ENCODE results near the gene SECISBP2.

SECISBP2 gene

DNA sequence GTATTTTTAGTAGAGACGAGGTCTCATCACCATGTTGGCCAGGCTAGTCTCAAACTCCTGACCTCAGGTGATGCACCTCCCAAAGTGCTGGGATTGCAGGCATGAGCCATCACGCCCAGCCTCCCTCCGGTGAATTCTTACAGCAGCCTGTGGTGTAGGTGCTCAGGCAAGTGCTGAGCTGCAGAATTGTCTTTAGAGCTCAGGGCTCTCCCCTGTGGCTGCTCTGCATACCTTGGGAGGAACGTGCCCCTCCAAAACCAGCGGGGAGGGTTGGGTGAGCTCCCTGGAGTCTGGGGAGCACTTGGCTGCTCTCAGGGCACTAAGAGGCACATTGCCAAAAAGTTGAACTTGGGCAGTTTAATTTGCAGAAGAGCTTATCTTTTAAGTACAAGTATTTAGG, 29.4 kb downstream of the SECISBP2 start:
- no peak for DNase-seq (ENCODE audit: low read depth)

DNA sequence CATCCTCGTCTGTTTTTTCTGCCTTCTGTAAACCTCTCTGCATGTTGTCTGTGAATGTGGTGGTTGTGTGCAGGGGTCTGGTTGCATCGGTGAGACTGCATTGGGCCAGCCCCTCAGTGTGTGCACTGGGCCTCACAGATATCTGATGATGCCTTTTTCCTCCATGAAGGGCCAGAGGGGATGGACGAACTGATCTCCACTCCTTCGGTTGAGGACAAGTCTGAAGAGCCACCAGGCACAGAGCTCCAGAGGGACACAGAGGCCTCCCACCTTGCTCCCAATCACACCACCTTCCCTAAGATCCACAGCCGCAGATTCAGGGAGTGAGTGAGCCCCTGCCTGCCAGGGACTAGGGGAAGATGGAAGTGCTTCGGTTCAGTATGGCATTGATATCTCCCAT, 31.3 kb downstream of the SECISBP2 start:
- DNase-seq (ENCODE audit: low read depth) = no peak

DNA sequence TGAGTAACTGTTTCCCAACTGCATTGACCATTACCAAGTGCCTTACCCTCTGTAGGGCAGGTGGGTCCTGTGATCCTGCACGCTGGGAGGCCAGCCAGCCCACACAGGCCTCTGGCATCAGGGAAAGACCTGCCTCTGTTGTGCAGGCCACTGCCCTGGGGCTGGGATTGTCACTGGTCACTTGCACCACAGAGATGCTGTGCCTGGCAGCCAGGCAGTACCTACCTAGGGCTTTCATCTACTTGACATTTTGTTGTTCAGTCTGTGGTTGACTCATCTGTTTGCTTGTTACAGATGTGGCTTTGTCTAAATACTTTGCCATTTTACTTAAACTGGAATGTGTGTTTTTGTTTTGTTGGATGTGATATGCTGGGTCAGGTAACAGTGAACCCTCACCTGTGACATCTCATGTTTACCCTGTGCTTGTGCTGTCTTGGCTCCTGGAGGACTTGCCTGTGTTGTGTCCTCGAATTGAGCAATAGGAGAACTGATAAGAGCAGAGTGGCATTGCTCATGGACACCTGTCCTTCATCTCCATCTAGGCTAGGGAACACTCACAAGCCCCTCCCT, 32.8 kb downstream of the SECISBP2 start:
- no peak for DNase-seq (ENCODE audit: low read depth)

DNA sequence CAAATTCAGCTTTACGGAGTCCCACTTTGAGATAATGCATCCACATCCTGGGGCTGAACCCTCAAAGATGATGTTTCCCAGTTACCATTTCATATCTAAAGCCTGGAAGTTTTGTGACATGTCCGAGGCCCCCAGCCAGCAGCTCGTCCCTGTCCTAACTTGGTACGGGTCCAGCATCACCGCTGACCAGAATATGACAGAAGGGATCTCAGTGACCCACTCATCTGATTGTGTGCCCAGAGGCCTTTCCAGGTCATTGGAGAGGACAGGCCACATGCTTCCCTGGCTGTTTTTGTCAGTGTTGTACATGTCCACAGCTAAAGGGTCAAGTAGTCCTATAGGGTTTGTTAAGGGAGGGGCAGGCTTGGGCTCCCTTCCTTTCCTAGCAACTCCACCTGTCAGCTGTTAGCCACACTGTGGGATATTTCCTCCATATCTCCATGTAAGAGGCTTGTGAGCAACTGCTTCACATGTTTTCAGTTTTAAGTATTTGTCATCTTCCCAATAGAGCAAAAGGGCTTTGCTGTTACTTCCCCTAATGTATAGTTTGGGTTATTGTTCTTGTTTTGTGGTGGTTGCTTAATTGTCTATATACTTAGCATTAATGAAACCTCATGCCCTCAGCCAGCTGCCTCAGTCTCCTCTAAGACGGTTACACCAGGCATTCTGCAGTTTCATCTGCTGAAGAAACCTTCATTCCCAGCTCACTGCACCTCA, 33.4 kb downstream of the SECISBP2 start:
- no peak for DNase-seq (ENCODE audit: low read depth)

DNA sequence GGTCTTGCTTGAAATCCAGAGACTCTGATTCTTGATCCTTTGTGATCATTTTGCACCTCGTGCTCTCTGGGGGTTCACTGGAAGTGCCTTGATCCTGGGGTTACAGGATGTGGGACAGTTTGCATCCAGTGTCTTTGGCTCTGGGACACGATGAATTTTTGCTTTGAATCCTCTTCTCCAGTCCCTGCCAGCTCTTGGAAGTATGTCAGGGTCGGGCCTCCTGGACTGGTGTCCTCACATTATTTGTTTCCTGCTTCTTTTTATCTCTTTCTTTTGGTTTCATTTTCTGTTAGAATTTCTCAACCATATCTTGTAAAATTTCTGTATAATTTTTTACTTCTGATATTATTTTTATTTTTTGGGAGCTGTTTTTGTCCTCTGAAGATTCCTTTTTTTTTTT, 34.2 kb downstream of the SECISBP2 start:
- no peak for DNase-seq (ENCODE audit: low read depth)

DNA sequence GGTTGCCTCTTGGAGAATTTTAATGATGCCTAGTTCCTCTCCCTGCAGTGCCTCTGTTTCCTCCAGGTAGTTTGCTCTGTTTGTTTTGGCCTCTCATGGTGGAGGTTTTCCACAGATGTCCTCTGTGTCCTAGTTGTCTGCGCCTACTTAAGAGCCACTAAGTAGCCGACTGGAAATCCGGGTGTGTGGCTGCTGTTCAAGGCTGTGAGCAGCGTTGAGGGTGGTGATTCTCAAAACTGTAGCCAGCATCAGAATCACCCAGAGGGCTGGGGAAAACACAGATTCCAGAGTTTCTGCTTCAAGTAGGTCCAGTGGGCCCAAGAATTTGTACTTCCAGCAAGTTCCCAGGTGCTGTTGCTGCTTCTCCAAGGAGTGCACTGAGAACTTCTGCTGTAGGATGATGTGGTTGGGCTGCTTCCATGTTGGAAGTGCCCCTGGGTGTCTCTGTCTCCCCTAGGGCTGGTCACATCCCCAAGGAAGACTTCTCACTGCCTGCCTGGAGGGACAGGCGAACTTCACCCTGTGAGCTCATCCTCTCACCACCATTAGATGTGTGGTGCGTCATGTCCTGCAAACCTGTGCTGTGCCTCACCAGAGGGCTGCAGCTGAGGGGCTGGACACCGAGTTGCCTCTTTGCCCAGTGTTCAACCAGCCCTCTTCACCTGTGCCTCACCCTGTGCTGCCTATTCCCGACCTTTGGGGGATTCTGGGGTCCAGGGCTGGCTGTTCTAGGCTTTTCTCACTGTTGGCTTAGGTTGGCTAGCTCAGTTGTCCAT, 34.8 kb downstream of the SECISBP2 start:
- DNase-seq (ENCODE audit: low read depth) = no peak

DNA sequence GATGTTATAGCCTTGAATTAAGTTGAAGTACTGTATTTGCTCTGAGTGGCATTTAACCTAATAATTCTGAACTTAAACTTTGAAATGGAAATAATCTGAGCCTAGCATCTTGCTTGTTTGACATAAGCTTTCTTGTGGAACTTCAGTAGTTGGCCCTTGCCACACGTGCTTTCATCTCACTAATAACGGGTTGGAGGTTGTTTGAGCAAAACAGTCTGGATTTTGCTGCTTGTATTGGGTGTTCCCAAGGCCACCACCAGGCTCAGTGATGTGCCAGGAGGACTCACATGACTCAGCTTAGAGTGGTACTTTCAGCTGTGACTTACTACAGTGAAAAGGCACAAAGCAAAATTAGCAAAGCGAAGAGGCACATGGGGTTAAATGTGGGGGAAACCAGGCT, 35.7 kb downstream of the SECISBP2 start:
- DNase-seq (ENCODE audit: low read depth) = no peak

DNA sequence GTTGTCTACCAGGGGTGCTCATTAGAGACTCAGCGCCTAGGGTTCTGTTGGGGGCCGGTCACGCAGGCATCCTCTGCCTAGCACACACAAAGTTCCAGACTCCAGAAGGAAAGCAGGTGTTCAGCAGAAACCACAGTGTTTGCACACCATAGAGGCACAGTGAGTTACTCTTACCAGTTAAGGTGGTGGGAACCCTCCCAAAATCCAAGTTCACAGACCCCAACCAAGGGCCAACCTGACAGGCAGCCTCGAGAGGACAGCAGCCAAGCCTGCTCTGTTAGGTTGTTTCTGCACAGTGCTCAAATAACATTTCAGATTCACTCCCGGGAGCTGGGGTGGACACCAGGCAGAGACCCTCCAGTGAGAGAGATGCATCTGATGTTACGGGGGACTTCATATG, 36.2 kb downstream of the SECISBP2 start:
- DNase-seq (ENCODE audit: low read depth) = no peak

DNA sequence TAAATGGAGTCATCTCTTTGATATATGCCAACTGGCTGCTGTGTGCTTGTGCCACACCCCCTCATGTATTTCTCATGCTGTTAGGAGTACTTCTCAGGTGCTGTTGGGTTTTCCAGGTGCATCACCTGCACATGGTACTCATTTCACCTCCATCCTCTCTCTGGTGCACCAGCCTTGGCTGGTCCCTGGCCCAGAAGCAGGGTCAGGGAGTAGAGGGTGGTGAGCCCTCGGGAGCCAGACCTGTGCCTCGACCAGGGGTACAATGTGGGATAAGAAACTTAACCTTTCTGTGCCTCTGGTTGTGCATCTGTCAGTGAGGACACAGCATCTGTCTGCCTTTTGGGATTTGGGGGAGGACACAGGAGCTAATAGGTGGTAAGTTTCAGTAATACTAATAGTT, 38.5 kb downstream of the SECISBP2 start:
- no peak for DNase-seq (ENCODE audit: low read depth)

DNA sequence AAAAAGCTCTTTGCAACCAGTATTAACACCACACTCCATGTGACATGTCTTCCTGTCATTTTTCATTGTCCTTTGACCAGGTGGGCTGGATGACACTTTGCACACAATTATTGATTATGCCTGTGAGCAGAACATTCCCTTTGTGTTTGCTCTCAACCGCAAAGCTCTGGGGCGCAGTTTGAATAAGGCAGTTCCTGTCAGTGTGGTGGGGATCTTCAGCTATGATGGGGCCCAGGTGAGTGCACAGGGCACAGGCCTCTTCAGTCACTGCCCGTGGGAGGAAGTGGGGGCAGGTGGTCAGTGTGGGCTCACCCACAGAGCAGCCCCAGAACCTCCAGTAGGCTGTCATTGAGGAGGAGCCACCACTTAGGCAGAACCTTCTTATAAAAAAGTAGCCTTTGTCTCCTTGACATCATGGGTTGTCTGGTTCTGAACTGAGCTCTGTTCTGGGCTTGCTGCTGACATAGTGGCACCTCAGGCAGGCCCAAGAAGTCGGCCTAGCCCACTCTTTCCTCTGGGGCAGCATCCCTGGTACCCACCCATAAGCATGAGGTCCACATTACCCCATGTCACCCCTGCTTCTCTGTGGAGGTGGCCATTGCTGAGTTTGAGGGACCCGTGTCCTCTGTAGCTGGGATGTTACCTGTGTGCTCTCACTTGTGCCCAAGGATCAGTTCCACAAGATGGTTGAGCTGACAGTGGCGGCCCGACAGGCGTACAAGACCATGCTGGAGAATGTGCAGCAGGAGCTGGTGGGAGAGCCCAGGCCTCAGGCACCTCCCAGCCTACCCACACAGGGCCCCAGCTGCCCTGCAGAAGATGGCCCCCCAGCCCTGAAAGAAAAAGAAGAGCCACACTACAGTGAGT, 39.3 kb downstream of the SECISBP2 start:
- DNase-seq (ENCODE audit: low read depth) = no peak

DNA sequence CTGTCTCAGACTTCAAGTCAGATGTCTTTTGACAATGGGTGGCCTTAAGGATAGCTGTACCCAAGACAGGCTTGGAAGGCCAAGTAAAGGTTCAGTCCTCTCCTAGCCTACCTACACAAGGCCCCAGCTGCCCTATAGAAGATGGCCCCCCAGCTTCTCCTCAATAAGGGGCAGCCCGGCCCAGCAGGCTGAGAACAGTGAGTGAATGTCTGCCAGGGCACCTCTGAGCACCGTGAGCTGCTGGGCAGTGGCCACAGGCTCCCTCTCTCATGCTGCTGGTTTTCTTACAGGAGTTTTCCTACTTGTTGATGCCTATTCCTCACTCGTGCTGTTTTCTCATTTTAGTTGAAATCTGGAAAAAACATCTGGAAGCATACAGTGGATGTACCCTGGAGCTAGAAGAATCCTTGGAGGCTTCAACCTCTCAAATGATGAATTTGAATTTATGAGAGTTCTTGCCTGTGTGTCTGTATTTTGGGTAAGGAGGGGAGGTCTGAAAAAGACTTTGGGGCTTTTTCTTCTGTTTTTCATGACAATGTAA, 40.1 kb downstream of the SECISBP2 start:
- DNase-seq (ENCODE audit: low read depth) = no peak

DNA sequence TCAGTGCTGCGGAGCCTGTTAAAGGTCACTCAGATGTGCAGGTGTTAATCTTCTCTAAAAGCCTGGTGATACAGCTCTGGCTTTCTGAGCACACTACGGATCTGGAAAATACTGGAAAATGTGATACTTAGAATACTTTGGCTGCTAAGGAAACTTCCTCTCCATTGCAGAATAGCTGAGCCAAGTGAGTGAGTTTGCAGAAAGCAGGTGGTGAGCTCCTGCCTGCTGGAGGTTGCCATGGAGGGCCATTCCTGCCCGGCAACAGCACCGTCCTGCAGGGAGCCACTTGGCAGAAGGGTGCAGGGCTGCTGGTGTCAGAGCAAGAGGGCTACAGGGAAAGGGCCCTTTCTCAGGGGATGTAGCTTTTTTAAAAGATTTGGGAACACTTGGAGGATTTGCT, 40.7 kb downstream of the SECISBP2 start:
- no peak for DNase-seq (ENCODE audit: low read depth)

DNA sequence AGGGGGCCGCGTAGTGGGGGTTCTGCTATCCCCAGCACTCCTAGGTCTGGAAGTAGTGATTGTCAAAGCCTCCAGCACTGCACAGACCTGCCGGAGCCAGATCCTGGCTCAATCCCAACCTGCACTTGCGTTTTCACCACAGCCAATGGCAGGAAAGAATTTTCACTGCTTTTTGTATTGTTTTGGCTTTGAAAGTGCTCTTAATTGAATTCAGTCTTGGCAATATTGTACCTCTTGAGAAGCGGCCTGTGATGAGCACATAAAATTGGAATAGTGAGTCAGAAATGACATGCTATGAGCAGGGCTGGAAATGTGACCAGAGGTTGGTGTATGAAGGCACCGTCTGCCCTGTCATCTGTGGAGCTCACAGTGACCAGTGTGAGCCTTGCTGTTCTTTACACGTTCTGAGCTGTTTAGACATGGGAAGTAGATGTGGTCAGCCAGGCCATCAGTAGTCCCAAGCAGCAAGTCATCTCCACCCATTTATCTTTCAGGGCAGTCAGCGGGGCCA, 41.5 kb downstream of the SECISBP2 start:
- DNase-seq (ENCODE audit: low read depth) = no peak

DNA sequence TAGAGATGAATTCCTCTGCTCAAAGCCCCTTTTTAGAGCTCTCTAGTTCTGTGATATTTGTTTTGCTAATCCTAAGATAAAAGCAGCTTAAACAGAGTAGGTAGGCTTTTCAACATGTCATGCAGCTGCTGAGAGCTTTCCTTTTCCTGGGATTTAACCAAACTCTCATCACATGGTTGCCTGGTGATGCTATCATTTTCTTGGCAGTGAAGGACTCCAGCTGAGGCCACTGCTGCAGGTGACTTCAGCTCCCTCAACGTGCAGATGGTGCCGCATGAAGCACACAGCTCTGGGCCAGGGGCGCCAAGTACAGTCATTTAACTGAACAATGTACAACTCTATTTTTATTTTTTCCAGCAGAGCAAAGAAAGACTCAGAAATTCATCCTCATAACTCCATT, 42.2 kb downstream of the SECISBP2 start:
- no peak for DNase-seq (ENCODE audit: low read depth)

DNA sequence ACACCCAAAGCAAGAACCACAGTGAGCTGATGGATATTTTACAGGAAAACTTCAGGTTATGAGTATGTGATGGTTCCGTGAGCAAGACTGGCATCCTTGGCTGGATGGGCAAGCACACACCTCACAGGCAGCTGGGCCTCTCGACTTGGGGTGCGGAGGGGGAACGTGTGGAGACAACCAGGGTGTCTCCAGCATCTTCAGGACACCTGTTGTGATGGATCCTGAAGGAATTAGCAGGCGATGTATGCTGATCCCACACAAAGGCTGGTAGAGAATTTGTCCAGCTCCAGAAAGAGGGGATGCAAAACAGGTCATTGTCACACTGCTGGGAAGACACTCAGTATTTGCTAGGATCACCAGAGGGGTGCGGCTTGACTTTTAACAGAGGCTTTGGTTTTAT, 42.7 kb downstream of the SECISBP2 start:
- no peak for DNase-seq (ENCODE audit: low read depth)

DNA sequence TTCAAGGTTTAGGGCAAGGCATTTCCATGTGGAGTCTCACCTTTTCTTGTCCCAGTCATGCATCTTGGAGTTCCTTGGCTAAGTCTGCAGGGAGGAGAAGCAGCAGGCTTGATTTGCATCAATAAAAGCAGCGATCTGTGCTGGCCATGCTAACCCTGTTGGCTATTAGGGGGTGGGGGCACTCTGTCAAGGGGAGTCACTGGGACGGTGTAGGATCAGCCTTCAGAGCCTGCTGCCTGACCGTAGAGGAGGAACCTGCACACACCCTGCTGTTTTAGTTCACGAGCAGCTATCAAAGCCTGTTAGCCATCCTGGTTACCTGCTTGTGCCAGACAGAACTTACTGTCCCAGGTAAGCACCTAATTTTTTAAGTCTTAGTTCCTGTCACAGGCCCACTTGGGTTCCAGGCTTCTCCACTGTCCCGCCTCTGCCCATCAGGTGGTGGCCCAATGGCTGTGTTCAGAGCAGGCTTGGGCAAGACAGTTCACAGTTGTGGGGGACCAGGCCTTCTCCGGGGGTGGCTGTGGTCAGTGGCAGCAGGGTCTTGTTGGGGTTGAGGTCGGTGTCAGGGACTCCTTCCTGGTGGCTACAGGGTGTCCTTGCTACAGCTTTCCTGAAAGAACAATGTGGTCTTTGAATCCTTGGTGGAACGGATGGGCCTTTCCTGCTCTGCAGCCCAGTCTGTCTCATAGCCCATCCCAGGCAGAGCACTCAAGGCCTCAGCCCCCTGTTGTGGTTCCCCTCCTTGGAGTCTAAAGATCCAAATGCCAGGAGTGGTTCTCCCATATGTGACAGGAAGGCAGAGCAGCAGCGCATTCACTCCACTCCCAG, 43.7 kb downstream of the SECISBP2 start:
- no peak for DNase-seq (ENCODE audit: low read depth)

DNA sequence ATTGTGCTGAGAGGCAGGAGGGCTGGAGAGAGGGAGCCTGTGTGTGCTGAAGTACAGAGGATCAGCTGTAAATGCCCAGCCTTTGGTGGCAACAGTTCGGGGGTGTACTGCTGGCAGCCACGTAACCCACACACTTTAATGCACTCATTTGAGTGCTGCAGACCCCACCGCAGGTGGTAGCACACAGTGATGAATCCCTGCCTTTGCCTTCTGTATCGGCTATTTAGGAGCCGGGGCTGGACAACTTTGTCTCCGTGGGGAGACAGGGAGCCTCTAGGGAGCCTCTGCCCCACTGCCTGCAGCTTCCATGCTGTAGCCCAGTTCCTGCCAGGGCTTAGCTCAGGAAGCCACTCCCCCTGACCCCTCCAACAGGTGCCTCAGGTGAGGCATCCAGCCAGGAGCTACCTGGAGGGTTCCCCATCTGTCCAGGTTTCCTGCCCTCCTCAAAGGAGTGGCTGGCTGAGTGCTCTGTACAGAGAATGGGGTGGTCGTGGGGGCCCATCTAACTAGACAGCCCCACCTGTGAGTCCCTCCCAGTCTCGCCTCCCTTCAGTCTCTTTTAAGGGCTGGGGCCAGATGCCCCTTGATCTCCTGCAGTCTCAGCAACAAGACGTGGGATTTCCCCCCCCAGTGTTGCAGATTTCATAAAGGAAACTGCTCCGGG, 44.5 kb downstream of the SECISBP2 start:
- no peak for DNase-seq (ENCODE audit: low read depth)

DNA sequence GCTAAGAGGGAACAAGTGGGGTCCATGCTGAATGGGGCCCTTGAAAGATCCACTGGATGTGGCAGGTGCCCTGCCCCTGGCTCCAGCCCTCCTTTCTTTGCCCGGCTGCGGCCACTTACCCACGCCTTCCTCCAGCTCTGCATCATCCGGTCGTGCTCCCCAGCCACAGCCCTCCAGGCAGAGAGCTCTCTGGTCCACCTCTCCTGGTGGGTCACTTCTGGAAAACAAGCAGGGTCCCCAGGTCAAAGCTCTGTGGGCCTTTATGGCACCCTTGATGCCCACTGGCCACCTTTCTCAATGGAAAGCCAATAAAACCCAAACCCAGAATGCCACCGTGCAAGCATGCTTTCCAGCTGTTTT, 45.0 kb downstream of the SECISBP2 start:
- DNase-seq (ENCODE audit: low read depth) = no peak

DNA sequence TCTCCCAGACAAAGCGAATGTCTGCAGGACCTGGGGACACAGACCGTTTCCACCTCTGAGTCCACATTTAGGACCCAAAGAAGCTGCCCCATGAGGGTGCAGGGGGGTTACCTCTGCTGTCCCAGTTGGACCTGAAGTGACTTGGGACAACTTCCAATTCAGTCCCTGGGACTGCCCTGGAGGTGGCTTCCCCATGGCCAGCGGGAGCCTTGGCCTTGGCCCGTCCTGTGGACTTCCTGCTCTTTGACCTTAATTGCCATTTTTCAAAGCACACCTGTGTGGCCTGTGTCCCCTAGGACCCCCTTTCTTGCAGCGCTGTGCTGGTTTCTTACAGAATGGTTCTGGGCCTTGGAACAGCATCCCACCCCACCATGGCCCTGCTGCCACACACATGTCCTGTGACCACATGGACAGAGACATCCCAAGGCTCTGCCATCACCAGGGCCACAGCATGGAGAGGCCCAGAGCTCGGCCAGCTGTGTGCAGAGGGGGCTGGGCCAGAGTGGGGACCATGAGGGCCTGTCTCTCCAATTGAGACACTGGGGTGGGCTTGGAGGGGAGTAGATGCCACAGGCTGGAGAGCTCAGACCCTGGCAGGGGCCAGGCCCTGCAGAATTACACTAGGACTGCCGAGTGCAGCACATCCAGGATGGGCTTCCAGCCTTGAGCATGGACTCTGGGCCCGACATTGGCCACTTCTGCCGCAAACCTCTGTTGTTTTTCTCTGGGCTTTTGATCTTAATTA, 45.8 kb downstream of the SECISBP2 start:
- DNase-seq (ENCODE audit: low read depth) = no peak

All from stimulated activated CD8-positive, alpha-beta memory T cell treated with anti-CD3 and anti-CD28 coated beads, Interleukin-12 subunit alpha, Interleukin-12 subunit beta, amount 100 ng/mL, for 1 hour (primary cell).